ENCODE results near the gene CD99.

- TF ChIP-seq, protein P1, sequence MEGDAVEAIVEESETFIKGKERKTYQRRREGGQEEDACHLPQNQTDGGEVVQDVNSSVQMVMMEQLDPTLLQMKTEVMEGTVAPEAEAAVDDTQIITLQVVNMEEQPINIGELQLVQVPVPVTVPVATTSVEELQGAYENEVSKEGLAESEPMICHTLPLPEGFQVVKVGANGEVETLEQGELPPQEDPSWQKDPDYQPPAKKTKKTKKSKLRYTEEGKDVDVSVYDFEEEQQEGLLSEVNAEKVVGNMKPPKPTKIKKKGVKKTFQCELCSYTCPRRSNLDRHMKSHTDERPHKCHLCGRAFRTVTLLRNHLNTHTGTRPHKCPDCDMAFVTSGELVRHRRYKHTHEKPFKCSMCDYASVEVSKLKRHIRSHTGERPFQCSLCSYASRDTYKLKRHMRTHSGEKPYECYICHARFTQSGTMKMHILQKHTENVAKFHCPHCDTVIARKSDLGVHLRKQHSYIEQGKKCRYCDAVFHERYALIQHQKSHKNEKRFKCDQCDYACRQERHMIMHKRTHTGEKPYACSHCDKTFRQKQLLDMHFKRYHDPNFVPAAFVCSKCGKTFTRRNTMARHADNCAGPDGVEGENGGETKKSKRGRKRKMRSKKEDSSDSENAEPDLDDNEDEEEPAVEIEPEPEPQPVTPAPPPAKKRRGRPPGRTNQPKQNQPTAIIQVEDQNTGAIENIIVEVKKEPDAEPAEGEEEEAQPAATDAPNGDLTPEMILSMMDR (IDR thresholded peaks at IDR 0.05; ENCODE audit: extremely low read depth in 1 of 2, insufficient read depth in 1 of 2, low read depth in 1 of 2, low read length in 2 of 2): no peak
- TF ChIP-seq POLR2A (IDR thresholded peaks at IDR 0.05; ENCODE audit: low read depth, low read length) (no peak), MYC (IDR thresholded peaks at IDR 0.05; ENCODE audit: low read depth, low read length) (no peak), EZH2 (IDR thresholded peaks at IDR 0.05; ENCODE audit: borderline replicate concordance, low read depth, low read length, severe bottlenecking) (no peak), MAX (IDR thresholded peaks at IDR 0.05; ENCODE audit: insufficient read depth, insufficient read length) (no peak), POLR2AphosphoS5 (IDR thresholded peaks at IDR 0.05; ENCODE audit: insufficient read depth, low read depth, low read length) (no peak), FOS (IDR thresholded peaks at IDR 0.05; ENCODE audit: borderline replicate concordance, insufficient read depth, low read length) (no peak), JUN (IDR thresholded peaks at IDR 0.05; ENCODE audit: borderline replicate concordance, insufficient read depth, insufficient read length, low read depth) (no peak), GATA2 (IDR thresholded peaks at IDR 0.05; ENCODE audit: insufficient read depth, insufficient read length, low read depth, low read length) (no peak)
Observed at GRCh38 chrX:2664502-2664901, 26.6 kb upstream of the CD99 start.

Data from endothelial cell of umbilical vein (primary cell).